Activated naive CD4-positive, alpha-beta T cell treated with Interleukin-2 at 50 U/mL for 16 hours (primary cell): ENCODE measurements around the gene IST1.
"Not testable (repeated sequence)": the region's sequence is repeated elsewhere in the genome, so short reads cannot be mapped to it uniquely, and the experiment has no call there.

Experiments
- DNase-seq: peaks from one replicate; pipeline ENCODE4 v3.0.0-alpha.2; 2020

IST1 gene

DNA sequence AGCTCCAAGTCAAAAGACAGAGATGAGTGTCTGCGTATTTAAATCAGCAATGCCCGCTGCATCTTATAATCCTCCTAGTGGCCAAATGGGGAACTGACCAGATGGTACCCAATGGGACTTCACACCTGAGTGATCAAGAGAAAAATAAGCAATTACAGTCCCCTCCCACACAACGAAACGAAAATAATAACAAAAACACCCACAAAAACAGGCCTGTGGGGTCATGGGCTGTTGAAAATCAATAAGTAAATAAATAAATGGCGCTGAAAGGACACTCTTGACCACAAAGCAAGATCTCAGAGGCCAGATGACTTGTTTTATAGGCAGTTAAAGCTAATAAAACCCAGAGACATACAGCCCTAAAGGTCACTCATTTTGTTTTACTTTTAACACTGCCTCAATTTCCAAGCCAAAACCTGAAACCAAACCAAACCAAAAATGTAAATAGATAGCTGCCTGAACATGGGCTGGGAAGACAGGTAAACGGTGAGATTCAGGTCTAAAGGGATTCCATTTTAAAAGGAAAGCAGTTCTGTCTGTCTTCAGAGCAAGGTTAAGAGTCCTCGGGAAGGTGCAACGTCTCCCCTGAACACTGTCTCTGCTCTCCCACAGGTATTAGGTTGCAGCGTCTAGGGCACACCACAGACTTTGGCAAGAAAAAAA, 12.7 kb upstream of the IST1 start:
- DNase-seq = peak; percentile 74

DNA sequence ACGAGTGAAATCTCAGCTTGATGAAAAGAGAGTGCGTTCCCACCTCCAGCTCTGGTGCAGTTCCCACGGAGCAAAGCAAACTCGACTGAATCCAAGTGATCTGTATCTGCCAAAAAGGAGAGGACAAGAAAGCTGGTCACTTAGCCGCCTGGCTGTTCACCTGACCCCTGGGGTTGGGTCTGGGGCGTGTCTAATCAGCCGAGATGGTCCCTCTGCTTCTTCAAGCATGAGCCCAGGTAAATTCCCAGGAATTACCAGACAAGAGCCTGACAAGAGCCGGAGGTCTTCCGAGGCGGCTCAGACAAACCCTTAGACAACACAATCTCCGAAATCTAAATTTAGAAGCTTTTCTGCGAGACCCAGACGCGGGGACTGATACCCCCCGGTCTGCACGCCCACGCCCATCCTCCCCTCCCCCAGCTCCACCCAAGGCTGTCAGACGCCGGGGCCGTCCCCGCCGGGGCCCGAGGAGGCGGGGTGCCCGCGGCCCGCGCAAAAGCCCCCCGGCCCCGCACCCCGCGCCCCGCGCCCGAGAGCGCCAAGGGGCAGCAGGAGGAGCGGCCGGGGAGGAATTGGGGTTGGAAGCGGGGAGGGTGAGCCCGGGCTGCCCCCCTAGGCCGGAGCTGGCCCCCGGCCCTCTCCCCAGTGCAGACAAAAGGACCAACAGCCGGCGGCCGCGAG, 12.0 kb upstream of the IST1 start:
- DNase-seq = peak; percentile 60

DNA sequence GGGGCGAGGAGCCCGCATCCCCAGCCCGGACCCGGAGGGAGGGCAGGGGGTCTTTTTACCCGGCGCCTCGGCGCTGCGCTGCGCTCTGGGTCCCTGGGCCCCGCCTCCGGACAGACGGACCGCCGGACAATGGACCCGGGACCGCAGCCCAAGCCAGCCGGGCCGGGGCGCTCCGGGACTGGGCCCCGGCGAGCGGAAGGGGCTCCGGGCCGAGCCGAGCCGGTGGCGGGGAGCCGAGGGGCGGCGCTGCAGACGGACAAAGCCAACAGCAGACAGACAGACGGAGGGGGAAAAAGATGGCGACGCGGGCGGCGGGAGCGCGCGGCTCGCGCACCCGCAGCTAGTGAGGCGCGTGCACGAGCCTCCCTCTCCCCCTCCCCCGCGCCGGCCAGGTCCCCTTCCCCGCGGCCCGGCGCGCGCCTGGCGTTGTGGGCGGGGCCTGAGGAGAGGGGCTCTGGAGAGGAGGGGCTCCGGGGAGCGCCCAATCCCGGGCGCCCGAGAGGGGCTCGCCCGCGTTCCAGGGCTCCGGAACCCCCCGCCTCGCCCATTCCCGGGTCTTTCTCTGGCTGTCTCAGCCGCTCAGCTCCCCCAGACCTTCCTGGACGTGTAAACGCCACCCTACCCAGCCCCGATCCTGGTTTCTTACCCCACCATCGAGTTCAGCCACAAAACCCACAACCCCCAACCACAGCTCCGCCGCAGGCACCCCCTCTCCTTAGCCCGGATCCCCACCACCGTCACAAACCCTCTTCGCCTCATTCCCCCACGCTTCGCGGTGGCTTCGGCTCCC, 11.3 kb upstream of the IST1 start, which contains the start of gene ZNF821:
ZNF821 (minus strand) TSS at position 334 of the 790 bp plus-strand sequence. CDS start 4,236 bp downstream, outside the sequence.
- peak; percentile 74 for DNase-seq

DNA sequence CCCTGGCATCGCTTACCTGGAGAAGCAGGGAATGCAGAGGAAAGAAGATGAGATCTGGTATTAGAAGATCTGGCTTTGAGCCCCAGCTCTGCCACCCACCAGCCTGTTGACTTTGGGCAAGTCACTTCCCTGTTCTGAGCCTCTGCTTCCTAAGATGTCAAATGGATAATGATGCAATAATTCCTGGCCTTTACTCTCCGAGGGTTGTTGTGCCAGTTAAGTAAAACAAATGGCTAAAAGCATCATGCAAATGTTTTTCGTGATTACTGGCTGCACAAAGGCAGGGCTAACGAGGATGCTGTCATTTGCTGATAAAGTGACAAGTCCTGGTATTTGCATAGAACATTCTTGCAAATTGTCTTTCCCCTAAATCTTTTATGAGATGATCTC, 10.1 kb upstream of the IST1 start:
- DNase-seq = no peak

DNA sequence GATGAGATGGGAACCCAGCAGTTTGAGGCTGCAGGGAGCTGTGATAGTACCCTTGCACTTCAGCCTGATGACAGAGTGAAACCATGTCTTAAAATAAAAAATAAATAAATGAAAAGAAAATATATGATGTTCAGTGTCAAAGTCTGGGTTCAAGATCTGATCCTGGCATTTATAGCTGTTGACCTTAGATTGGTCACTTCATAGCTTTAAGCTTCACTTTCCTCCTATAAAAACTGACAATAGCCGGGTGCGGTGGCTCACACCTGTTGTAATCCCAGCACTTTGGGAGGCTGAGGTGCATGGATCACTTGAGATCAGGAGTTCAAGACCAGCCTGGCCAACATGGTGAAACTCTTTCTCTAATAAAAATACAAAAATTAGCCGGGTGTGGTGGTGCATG, 6.2 kb upstream of the IST1 start:
- no peak for DNase-seq

DNA sequence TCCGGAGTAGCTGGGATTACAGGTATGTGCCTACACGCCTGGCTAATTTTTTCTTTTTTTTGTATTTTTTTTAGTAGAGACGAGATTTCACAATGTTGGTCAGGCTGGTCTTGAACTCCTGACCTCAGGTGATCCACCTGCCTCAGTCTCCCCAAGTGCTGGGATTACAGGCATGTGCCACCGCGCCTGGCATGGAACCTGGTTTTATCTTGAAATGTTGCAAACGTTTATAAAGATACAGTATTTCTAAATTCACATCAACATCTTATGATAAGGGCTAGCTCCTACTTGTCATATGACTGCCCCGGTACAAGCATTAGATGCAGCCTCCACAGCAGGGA, 1.5 kb upstream of the IST1 start:
- DNase-seq = no peak

DNA sequence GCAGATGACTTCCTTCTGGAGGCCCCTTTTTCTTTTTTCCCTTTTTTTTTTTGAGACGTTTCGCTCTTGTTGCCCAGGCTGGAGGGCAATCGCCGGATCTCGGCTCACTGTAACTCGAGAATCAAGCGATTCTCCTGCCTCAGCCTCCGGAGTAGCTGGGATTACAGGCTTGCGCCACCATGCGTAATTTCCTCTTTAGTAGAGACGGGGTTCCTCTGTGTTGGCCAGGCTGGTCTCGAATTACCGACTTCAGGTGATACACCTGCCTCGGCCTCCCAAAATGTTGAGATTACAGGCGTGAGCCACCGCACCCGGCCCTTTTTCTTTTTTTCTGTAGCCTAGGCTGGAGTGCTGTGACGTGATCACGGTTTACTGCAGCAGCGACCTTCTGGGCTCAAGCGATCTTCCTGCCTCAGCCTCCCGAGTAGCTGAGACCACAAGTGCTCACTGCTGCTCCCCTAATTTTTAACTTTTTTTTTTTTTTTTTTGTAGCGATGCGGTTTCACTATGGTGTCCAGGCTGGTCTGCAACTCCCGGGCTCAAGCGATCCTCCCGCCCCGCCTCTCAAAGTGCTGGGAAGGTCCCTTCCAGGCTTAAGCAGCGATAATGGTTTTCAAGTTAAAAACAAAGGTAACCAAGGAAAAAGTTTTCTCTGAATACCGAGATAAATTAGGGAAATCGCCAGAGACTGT, 956 bp upstream of the IST1 start:
- DNase-seq = peak; percentile 32

DNA sequence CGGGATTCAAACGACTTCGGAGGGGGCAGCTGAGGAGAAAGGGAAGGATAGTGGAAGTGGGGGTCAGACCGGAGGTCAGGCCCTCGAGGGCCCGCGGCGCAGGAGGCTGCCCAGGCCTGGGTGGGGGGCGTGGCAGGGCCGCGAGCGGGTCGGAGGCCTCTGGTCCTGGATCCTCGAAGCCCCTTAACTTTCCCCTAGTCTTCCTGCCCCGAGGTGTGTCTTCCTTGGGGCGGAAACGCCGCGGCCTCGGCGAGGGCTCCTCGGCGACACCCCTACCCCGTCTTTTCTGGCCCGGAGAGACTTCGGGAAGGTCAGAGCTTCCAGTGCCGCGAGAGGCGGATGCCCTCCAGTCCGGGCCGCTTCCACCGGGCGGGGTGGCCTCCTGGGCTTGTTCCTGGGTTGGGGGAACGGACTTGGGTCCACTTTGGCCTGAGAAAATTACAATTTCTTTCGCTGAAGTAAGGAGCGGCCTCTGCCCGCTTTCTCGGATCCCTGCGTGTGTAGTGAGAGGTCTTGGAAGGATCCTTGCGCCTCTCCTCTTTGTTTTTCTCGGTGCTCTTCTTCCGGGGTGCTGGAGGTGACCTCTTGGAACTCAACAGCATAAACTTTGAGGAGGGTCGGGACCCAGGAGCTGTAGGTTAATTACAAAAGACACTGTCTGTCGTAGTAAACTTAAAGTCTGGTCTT, 491 bp downstream of the IST1 start:
- DNase-seq = no peak

DNA sequence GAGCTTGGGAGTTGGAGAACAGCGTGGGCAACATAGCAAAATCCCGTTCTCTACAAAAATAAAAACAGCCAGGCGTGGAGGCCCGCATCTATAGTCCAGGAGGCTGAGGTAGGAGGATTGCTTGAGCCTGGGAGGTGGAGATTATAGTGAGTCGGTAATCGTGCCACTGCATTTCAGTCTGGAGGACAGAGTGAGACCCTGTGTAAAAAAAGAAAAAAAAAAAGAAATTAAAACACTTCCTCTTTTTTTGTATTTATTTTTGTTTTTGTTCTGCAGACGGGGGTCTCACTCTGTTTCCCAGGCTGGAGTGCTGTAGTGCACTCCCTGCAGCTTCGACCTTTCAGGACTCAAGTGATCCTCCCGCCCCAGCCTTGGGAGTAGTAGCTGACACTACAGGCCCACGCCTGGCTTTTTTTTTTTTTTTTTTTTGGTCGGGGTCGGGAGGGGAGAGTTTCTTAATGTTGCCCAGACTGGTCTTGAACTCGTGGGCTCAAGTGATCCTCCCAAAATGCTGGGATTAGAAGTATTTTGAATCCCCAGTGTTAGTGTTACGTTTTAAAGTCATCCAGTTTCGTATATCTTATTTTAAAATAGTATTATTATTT, 1.5 kb downstream of the IST1 start:
- no peak for DNase-seq

DNA sequence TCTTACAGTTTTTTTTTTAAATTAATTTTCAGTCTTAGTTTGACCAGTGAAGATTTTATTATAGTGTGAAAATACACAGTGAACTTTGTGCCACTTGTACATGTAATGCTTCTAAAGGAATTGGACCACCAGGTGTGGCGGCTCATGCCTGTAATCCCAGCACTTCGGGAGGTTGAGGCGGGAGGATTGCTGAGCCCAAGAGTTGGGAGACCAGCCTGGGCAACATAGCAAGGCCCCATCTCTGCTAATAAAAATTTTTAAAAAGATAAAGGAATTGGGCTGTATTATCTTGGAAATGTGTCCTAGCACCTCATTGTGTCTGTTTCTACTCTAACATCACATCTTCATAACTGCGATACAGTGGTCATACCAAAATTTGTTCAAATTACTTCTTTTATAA, 3.8 kb downstream of the IST1 start:
- no peak for DNase-seq

DNA sequence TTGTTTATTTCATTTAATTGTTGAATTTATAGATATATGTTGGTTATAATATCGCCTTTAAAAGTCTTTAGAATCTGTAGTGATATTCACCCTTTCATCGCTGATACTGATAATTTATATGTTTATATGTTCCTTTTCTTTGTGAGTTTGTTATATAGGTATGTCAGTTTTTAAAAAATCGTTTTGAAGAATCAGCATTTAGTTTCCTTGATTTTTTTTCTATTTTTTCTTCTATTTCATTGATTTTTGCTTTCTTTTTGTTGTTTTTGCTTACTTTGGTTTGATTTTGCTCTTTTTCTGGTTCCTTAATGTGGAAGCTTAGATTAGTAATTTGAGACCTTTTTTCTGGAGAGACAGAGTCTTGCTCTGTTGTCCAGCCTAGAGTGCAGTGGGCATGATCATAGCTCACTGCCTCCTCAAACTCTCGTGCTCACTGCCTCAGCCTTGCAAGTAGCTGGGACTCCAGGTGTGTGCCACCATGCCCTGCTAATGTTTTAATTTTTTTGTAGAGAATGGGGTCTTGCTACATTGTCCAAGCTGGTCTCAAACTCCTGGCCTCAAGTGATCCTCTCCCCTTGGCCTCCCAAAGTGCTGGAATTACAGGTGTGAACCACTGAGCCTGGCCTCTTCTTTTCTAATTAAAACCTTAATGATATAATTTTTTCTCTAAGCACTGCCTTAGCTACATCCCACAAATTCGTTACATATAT, 7.5 kb downstream of the IST1 start:
- DNase-seq = no peak

DNA sequence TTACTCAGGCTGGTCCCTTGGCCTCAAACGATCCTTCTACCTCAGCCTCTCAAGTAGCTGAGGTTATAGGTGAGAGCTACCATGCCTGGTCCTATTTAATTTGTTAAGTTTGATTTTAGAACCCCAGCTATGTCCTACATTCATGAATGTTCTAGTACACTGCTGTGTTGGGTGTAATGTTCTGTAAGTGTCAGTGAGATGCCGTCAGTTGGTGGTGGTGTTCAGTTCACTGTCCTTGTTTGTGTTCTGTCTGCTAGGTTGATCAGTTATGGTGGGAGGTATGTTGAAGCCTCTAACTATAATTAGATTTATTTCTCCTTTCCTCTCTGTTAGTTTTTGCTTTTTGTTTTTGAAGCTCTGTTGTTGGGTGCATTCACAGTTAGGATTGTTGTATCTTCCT, 8.3 kb downstream of the IST1 start:
- DNase-seq = no peak

DNA sequence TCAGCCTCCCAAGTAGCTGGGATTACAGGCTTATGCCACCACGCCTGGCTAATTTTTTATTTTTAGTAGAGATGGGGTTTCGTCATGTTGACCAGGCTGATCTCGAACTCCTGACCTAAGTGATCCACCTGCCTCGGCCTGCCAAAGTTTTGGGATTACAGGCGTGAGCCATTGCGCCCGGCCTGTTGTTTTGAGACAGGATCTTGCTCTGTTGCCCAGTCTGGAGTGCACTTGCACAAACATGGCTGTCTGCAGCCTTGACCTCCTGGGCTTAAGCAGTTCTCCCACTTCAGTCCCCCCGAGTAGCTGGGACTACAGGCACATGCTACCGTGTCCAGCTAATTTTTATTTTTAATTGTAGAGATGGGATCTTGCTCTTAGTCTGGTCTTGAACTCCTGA, 8.9 kb downstream of the IST1 start:
- DNase-seq = no peak

DNA sequence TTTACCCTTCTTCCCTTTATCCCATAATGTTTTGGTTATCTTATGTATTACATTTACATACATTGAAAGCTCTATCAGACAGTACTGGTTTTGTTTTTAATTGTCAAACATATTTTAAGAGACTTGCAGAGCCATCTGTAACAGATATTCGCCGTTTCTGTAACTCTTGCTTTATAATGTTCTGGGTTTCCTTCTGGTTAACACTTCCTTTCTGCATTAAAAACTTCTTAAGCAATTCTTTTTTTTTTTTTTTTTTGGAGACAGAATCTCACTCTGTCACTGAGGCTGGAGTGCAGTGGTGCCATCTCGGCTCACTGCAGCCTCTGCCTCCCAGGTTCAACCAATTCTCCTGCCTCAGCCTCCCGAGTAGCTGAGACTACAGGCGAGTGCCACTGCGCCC, 10.4 kb downstream of the IST1 start:
- DNase-seq = not testable (repeated sequence)

DNA sequence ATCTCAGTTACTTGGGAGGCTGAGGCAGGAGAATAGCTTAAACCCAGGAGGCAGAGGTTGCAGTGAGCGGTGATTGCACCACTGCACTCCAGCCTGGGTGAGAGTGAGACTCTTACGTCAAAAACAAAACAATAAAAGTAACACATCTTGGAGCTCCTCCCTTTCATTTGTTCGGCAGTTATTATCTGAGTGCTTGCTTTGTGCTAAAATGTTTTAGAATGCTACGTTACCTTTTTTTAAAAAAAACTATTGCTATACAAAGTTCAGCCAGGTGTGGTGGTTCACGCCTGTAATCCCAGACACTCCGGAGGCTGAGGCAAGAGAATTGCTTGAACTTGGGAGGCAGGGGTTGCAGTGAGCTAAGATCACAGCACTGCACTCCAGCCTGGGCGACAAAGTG, 15.8 kb downstream of the IST1 start:
- DNase-seq = no peak

DNA sequence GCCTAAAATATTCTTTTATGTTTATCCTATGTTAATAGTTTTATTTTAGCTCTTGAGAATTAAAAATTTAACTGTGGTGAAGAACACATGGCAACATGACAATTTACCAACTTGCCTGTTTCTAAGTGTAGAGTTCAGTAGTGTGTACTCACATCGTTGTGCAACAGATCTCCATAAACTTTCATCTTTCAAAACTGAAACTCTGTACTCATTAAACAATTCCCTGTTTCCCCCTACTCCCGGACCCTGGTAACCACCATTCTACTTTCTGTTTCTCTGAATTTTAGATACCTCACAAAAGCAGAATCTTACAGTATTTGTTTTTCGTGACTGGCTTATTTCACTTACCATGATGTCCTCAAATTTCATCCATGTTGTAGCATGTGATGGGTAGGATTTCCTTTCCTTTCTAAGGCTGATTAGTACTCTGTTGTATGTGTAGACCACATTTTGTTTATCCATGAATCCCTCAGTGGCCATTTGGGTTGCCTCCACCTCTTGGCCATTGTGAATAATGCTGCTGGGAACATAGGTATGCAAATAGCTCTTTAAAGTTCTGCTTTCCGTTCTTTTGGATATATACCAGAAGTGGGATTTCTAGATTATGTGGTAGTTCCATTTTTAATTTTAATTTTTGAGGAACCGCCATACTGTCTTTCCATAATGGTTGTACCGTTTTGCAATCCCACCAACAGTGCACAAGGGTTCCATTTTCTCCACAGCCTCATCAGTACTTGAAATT, 17.4 kb downstream of the IST1 start:
- no peak for DNase-seq

DNA sequence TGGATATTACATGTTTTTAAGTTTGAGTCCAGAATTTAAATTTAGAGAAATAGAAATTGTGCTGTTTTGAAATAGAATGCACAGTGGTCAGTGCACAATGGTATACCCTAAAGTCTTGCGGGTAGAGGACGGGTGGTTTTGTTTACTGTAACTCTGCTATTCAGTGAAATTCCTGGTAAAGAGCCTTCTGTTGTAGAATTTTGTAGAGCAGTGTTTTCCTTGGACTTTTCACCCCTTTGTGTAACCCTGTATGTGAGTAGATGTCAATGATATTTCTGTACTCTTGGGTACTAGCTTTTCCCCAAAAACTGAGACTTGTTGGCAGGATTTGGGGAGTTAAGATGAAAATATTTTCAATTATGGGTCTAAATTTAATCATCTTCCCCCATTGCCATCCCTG, 19.5 kb downstream of the IST1 start:
- DNase-seq = no peak

DNA sequence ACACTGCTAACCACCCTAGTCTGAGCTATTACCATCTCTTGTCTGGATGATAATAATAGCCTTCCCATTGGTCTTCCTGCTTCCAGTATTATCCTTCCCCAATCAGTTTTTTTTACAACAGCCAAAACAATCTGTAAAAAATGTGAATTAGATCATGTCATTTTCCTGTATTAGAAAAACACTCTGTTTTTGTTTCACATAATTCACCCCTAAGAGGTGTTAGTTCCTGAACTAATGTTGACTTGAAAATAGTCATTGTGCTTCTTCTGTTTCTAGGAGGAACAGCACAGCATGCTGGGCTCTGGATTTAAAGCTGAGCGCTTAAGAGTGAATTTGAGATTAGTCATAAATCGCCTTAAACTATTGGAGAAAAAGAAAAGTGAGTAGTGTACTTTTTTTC, 20.0 kb downstream of the IST1 start:
- no peak for DNase-seq

DNA sequence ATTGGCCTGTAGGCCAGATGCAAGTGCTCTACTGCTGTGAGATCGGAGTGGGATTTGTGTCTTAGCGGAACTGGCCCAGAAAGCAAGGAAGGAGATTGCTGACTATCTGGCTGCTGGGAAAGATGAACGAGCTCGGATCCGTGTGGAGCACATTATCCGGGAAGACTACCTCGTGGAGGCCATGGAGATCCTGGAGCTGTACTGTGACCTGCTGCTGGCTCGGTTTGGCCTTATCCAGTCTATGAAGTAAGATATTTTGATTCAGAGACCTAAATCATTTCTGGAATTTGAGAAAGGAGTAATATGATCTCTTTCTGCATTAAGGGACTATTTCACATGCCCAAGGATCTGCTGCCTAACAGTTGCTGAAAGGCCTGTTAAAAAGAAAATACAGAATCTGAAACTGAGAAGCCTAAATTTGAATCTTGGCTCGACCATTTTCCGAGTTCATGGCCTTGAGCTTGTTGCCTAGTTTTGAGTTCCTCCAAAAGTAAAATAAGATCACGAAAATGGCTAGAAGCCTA, 21.1 kb downstream of the IST1 start:
- no peak for DNase-seq

DNA sequence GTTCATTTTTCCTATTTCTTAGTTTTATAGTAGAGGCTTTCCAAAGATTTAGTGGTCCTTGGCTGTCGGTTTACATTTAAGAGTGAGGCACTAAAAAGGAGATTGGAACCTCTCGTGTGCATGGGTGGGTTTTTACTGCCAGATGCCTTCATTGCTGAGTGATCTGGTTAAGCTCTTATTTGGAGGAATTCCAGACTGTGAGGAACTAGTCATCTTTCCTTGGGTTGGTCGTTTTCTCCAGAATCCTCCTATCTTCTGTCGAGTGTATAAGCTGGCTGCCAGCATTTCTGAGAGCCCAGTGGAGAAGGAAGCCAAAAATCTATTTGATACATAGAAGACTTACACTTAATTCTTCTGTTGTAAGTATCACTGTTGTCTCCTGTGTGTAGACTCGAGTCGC, 22.6 kb downstream of the IST1 start:
- no peak for DNase-seq

DNA sequence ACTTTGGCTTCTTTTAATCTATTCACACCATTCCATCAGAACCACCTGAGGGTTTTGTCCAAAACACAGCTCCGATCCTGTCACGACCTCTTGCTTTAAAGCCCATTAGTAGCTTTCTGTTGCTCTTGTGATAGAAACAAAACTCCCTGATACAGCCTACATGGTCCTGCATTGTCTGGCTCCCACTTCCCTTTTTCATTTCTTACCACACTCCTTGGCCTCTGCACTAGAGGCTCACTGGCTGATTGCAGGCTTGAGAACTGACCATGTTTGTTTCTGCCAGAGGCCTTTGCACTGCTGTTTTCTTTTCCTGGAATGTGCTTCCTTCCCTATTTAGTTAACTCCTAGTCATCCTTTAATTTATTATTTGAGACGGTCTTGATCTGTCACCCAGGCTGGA, 23.7 kb downstream of the IST1 start:
- no peak for DNase-seq
